Measurements from ENCODE around the gene ARHGAP26.

Gene ARHGAP26

GRCh38 chr5:143055596-143056338 lies 285.6 kb downstream of the ARHGAP26 start:
- H3K27ac ChIP-seq = peak overlapping the region in 3 of 21 experiments; percentile 15 to 39 (median 34)
- H3K4me3 ChIP-seq = no peak overlapping the region

- Histone ChIP-seq H3K27ac (peak overlapping the region in 1 of 21 experiments; percentile 18), H3K4me3 (no peak overlapping the region)
These were observed 286.1 kb downstream of the ARHGAP26 start for GRCh38 chr5:143056339-143056704.

- Histone ChIP-seq H3K27ac (peak overlapping the region in 2 of 21 experiments; percentile 18 to 26), H3K4me3 (no peak overlapping the region)
These were observed 286.8 kb downstream of the ARHGAP26 start for GRCh38 chr5:143056792-143057579.

- H3K4me3 ChIP-seq = no peak overlapping the region
- H3K27ac ChIP-seq = peak overlapping the region in 1 of 21 experiments; percentile 6
These were observed 287.4 kb downstream of the ARHGAP26 start for GRCh38 chr5:143057580-143057999.

GRCh38 chr5:143059355-143059754 lies 289.2 kb downstream of the ARHGAP26 start:
- Histone ChIP-seq H3K27ac (peak overlapping the region in 5 of 21 experiments; percentile 1 to 85 (median 29)), H3K4me3 (no peak overlapping the region)

GRCh38 chr5:143059976-143060765 lies 290.0 kb downstream of the ARHGAP26 start:
- Histone ChIP-seq H3K27ac (peak overlapping the region in 10 of 21 experiments; percentile 11 to 85 (median 38)), H3K4me3 (no peak overlapping the region)

GRCh38 chr5:143061161-143061945 lies 291.2 kb downstream of the ARHGAP26 start:
- no peak overlapping the region for H3K4me3 ChIP-seq
- H3K27ac ChIP-seq = peak overlapping the region in 7 of 21 experiments; percentile 22 to 86 (median 62)

GRCh38 chr5:143062379-143062778 lies 292.2 kb downstream of the ARHGAP26 start:
- Histone ChIP-seq H3K4me3 (no peak overlapping the region), H3K27ac (peak overlapping the region in 10 of 21 experiments; percentile 12 to 86 (median 70))

- H3K27ac ChIP-seq = peak overlapping the region in 18 of 21 experiments; percentile 43 to 86 (median 68)
- no peak overlapping the region for H3K4me3 ChIP-seq
These were observed 293.2 kb downstream of the ARHGAP26 start for GRCh38 chr5:143063175-143063970.

GRCh38 chr5:143064218-143064641 lies 294.1 kb downstream of the ARHGAP26 start:
- peak overlapping the region in 19 of 21 experiments; percentile 18 to 86 (median 69) for H3K27ac ChIP-seq
- no peak overlapping the region for H3K4me3 ChIP-seq

- Histone ChIP-seq H3K4me3 (no peak overlapping the region), H3K27ac (peak overlapping the region in 20 of 21 experiments; percentile 3 to 86 (median 68))
These were observed 294.5 kb downstream of the ARHGAP26 start for GRCh38 chr5:143064676-143065075.

GRCh38 chr5:143065185-143065965 lies 295.2 kb downstream of the ARHGAP26 start:
- H3K4me3 ChIP-seq = no peak overlapping the region
- peak overlapping the region in 18 of 21 experiments; percentile 3 to 86 (median 71) for H3K27ac ChIP-seq

GRCh38 chr5:143065996-143066522 lies 295.9 kb downstream of the ARHGAP26 start:
- Histone ChIP-seq H3K27ac (peak overlapping the region in 11 of 21 experiments; percentile 30 to 86 (median 75)), H3K4me3 (no peak overlapping the region)

- Histone ChIP-seq H3K4me3 (no peak overlapping the region), H3K27ac (peak overlapping the region in 10 of 21 experiments; percentile 1 to 86 (median 70))
These were observed 296.5 kb downstream of the ARHGAP26 start for GRCh38 chr5:143066556-143067281.

- no peak overlapping the region for H3K27ac ChIP-seq
- no peak overlapping the region for H3K4me3 ChIP-seq
These were observed 298.5 kb downstream of the ARHGAP26 start for GRCh38 chr5:143068712-143069111.

GRCh38 chr5:143071927-143072326 lies 301.8 kb downstream of the ARHGAP26 start:
- H3K4me3 ChIP-seq = no peak overlapping the region
- H3K27ac ChIP-seq = no peak overlapping the region
